Neuronal stem cell (in vitro differentiated cells): Measurements from ENCODE around the gene CPM.

Source experiments
- DNase-seq: peaks from one replicate; pipeline ENCODE4 v3.0.0-alpha.2; 2013; ENCODE audit warnings: low spot score
- H2AFZ ChIP-seq: one replicate; pipeline ENCODE4 v1.6.1; 2013; ENCODE audit warnings: mild to moderate bottlenecking, low read length, inconsistent platforms
- H2AK5ac ChIP-seq: 2 replicates; pipeline ENCODE4 v1.6.1; 2013; ENCODE audit warnings: low read depth, mild to moderate bottlenecking, inconsistent platforms, low read length, moderate library complexity, mixed read lengths
- H2BK120ac ChIP-seq: 2 replicates; pipeline ENCODE4 v1.6.1; 2013; ENCODE audit warnings: low read depth, mild to moderate bottlenecking, inconsistent platforms, low read length, moderate library complexity, mixed read lengths
- H2BK12ac ChIP-seq: one replicate; pipeline ENCODE4 v1.6.1; 2013; ENCODE audit warnings: low read length, inconsistent platforms
- H2BK15ac ChIP-seq: 2 replicates; pipeline ENCODE4 v1.6.1; 2013; ENCODE audit warnings: mild to moderate bottlenecking, low read length, inconsistent platforms, mixed read lengths
- H2BK5ac ChIP-seq: one replicate; pipeline ENCODE4 v1.6.1; 2013; ENCODE audit warnings: inconsistent platforms, mild to moderate bottlenecking, low read length, moderate library complexity
- H3K14ac ChIP-seq: one replicate; pipeline ENCODE4 v1.6.1; 2013; ENCODE audit warnings: low read length, inconsistent platforms
- H3K18ac ChIP-seq: 2 replicates; pipeline ENCODE4 v1.6.1; 2013; ENCODE audit warnings: low read length, inconsistent platforms
- H3K23ac ChIP-seq: 2 replicates; pipeline ENCODE4 v1.6.1; 2013; ENCODE audit warnings: low read depth, mild to moderate bottlenecking, mixed read lengths, low read length, inconsistent platforms; ENCODE audit not compliant: poor library complexity
- H3K27ac ChIP-seq: replicated peaks from 3 replicates; pipeline ENCODE4 v1.5.1; 2013; ENCODE audit warnings: low read length, inconsistent platforms
- H3K27me3 ChIP-seq, 3 experiments: 2 replicates each; pipeline ENCODE4 v1.6.1; 2013; ENCODE audit warnings: low read length in 3 of 3, mild to moderate bottlenecking in 2 of 3, inconsistent platforms in 1 of 3, low read depth in 1 of 3, mixed read lengths in 1 of 3, moderate library complexity in 1 of 3; ENCODE audit not compliant: control insufficient read depth in 3 of 3, insufficient read depth in 3 of 3
- H3K36me3 ChIP-seq, 2 donors: replicated peaks in 1 of 2; 2 replicates each; pipeline ENCODE4 v1.6.1; 2013; ENCODE audit warnings: low read length in 2 of 2; ENCODE audit not compliant: control insufficient read depth in 2 of 2, insufficient read depth in 2 of 2
- H3K4ac ChIP-seq: 2 replicates; pipeline ENCODE4 v1.6.1; 2013; ENCODE audit warnings: inconsistent platforms, mild to moderate bottlenecking, low read length, moderate library complexity
- H3K4me1 ChIP-seq, 2 donors: 1 replicate in 1 of 2; 2 replicates in 1 of 2; pipeline ENCODE4 v1.6.1; 2013; ENCODE audit warnings: low read length in 2 of 2, low read depth in 1 of 2; ENCODE audit not compliant: control insufficient read depth in 2 of 2, insufficient read depth in 1 of 2
- H3K4me2 ChIP-seq: one replicate; pipeline ENCODE4 v1.6.1; 2013; ENCODE audit warnings: mild to moderate bottlenecking, low read length, inconsistent platforms; ENCODE audit not compliant: insufficient read depth, poor library complexity, severe bottlenecking
- H3K4me3 ChIP-seq, 2 donors: 2 replicates each; pipeline ENCODE4 v1.5.1; 2013; ENCODE audit warnings: low read length in 2 of 2, mild to moderate bottlenecking in 2 of 2, inconsistent platforms in 1 of 2, moderate library complexity in 1 of 2
- H3K79me1 ChIP-seq: one replicate; pipeline ENCODE4 v1.6.1; 2013; ENCODE audit warnings: low read depth, mild to moderate bottlenecking, inconsistent platforms, low read length, moderate library complexity
- H3K9ac ChIP-seq: one replicate; pipeline ENCODE4 v1.6.1; 2013; ENCODE audit warnings: mild to moderate bottlenecking, low read depth, low read length, inconsistent platforms; ENCODE audit not compliant: poor library complexity
- H3K9me3 ChIP-seq, 2 donors: replicated peaks in 1 of 2; 2 replicates each; pipeline versions ENCODE3 to v1.6.1; 2013; ENCODE audit warnings: low read length in 2 of 2, mild to moderate bottlenecking in 2 of 2, inconsistent platforms in 1 of 2, low read depth in 1 of 2, mixed read lengths in 1 of 2, moderate library complexity in 1 of 2; ENCODE audit not compliant: control insufficient read depth in 2 of 2, insufficient read depth in 1 of 2
- H4K8ac ChIP-seq: one replicate; pipeline ENCODE4 v1.6.1; 2013; ENCODE audit warnings: low read depth, mild to moderate bottlenecking, inconsistent platforms, low read length, moderate library complexity
- H4K91ac ChIP-seq: one replicate; pipeline ENCODE4 v1.6.1; 2013; ENCODE audit warnings: low read length, low read depth, mild to moderate bottlenecking, inconsistent platforms; ENCODE audit not compliant: poor library complexity
- WGBS, 2 donors: extraction: QIAGEN DNeasy Blood & Tissue Kit; methylation state at CpG; one replicate each; pipeline ENCODE4 v1.1.7; 2013; ENCODE audit warnings: missing lambda C conversion rate in 2 of 2, mixed read lengths in 1 of 2; ENCODE audit not compliant: insufficient read length in 2 of 2, insufficient replicate concordance in 1 of 2; ENCODE audit errors: extremely low coverage in 2 of 2; 5-methylcytosine and 5-hydroxymethylcytosine counted together

The CPM gene

GRCh38 chr12:68899251-68899771 lies 33.7 kb downstream of the CPM start:
- H4K91ac ChIP-seq = no peak overlapping the region
- H3K14ac ChIP-seq = no peak overlapping the region
- DNase-seq = no peak
- H3K27me3 ChIP-seq = peaks cover 0 to 5% (median 0%) of the 10 kb centered on the region in 3 experiments
- no peaks in the 10 kb centered on the region for H3K36me3 ChIP-seq
- H3K9ac ChIP-seq = no peak overlapping the region
- no peak overlapping the region for H3K4ac ChIP-seq
- H3K4me3 ChIP-seq = no peak overlapping the region
- H2BK5ac ChIP-seq = no peak overlapping the region
- no peak overlapping the region for H2BK120ac ChIP-seq
- no peaks in the 10 kb centered on the region for H3K79me1 ChIP-seq
- H3K23ac ChIP-seq = no peak overlapping the region
- no peak overlapping the region for H2AFZ ChIP-seq
- no CpG with 5 or more reads among the region's 4 CpGs for WGBS, 2 donors
- H3K9me3 ChIP-seq = no peaks in the 10 kb centered on the region
- H3K27ac ChIP-seq = no peak overlapping the region
- no peak overlapping the region for H4K8ac ChIP-seq
- no peaks in the 10 kb centered on the region for H3K4me1 ChIP-seq
- H2BK12ac ChIP-seq = no peak overlapping the region
- H2BK15ac ChIP-seq = no peak overlapping the region
- no peak overlapping the region for H2AK5ac ChIP-seq
- H3K4me2 ChIP-seq = no peak overlapping the region
- no peak overlapping the region for H3K18ac ChIP-seq

GRCh38 chr12:68896881-68897540 lies 36.0 kb downstream of the CPM start:
- H2BK120ac ChIP-seq = no peak overlapping the region
- DNase-seq = no peak
- no peak overlapping the region for H3K14ac ChIP-seq
- no peak overlapping the region for H3K4me3 ChIP-seq
- no peak overlapping the region for H3K4ac ChIP-seq
- no CpG with 5 or more reads among the region's 4 CpGs for WGBS, 2 donors
- no peak overlapping the region for H2BK12ac ChIP-seq
- no peak overlapping the region for H3K4me2 ChIP-seq
- H3K4me1 ChIP-seq = no peaks in the 10 kb centered on the region
- no peak overlapping the region for H2BK5ac ChIP-seq
- no peak overlapping the region for H2AK5ac ChIP-seq
- H3K27me3 ChIP-seq = peaks cover 0 to 5% (median 0%) of the 10 kb centered on the region in 3 experiments
- no peak overlapping the region for H2BK15ac ChIP-seq
- H3K9me3 ChIP-seq = no peaks in the 10 kb centered on the region
- H3K9ac ChIP-seq = no peak overlapping the region
- H4K8ac ChIP-seq = no peak overlapping the region
- H3K36me3 ChIP-seq = no peaks in the 10 kb centered on the region
- no peak overlapping the region for H2AFZ ChIP-seq
- H3K23ac ChIP-seq = no peak overlapping the region
- H4K91ac ChIP-seq = no peak overlapping the region
- H3K18ac ChIP-seq = no peak overlapping the region
- H3K79me1 ChIP-seq = no peaks in the 10 kb centered on the region
- H3K27ac ChIP-seq = no peak overlapping the region

DNA sequence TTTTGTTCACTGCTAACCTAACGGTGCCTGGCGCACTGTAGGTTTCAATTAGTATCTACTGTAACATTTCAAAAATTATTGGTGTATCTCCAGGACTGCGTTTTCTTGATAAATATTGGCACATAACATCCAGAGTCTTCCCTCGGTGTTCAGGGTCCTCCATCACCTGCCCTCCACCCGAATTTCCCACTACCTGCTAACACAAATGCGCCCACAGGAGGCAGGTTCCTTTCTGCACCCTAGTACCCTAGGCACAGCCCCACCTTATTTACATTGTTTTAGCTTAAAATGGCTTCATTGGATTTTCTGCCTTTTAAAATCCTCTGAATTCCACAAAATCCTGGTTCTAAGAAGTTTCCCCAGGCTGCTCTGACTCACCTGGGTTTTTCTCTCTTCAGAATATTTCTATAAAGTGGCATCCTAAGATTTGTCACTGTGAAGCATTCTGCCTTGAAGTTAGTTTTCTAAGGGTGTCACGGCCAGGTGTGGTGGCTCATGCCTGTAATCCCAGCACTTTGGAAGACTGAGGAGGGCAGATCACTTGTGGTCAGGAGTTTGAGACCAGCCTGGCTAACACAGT lies 38.6 kb downstream of the CPM start:
- no CpG with 5 or more reads among the region's 7 CpGs for WGBS, 2 donors
- no peak overlapping the region for H3K4me2 ChIP-seq
- no peaks in the 10 kb centered on the region for H3K4me1 ChIP-seq
- H4K8ac ChIP-seq = no peak overlapping the region
- no peak overlapping the region for H3K4ac ChIP-seq
- H3K27ac ChIP-seq = no peak overlapping the region
- H3K9me3 ChIP-seq = no peaks in the 10 kb centered on the region
- no peak overlapping the region for H2AK5ac ChIP-seq
- H3K18ac ChIP-seq = no peak overlapping the region
- H2BK120ac ChIP-seq = no peak overlapping the region
- no peak overlapping the region for H3K4me3 ChIP-seq
- H3K9ac ChIP-seq = no peak overlapping the region
- H4K91ac ChIP-seq = no peak overlapping the region
- no peaks in the 10 kb centered on the region for H3K27me3 ChIP-seq
- no peak overlapping the region for H2BK12ac ChIP-seq
- H3K79me1 ChIP-seq = no peaks in the 10 kb centered on the region
- H2BK5ac ChIP-seq = no peak overlapping the region
- no peak overlapping the region for H3K23ac ChIP-seq
- no peak for DNase-seq
- no peak overlapping the region for H2BK15ac ChIP-seq
- no peaks in the 10 kb centered on the region for H3K36me3 ChIP-seq
- H2AFZ ChIP-seq = no peak overlapping the region
- H3K14ac ChIP-seq = no peak overlapping the region

- H3K9me3 ChIP-seq = no peaks in the 10 kb centered on the region
- DNase-seq = no peak
- no peaks in the 10 kb centered on the region for H3K4me1 ChIP-seq
- peak overlapping the region in 1 of 2 donors; percentile 35 for H3K4me3 ChIP-seq
- H3K4ac ChIP-seq = no peak overlapping the region
- no peak overlapping the region for H2BK120ac ChIP-seq
- no peak overlapping the region for H3K18ac ChIP-seq
- no peak overlapping the region for H4K91ac ChIP-seq
- peak overlapping the region; percentile 28 for H2AK5ac ChIP-seq
- WGBS, 2 donors = no CpG with 5 or more reads among the region's 3 CpGs
- H3K23ac ChIP-seq = no peak overlapping the region
- H2AFZ ChIP-seq = no peak overlapping the region
- no peak overlapping the region for H4K8ac ChIP-seq
- H3K14ac ChIP-seq = peak overlapping the region; percentile 21
- peaks cover 0 to under 1% (median 0%) of the 10 kb centered on the region in 3 experiments for H3K27me3 ChIP-seq
- no peak overlapping the region for H3K9ac ChIP-seq
- H2BK5ac ChIP-seq = no peak overlapping the region
- no peaks in the 10 kb centered on the region for H3K79me1 ChIP-seq
- no peak overlapping the region for H3K4me2 ChIP-seq
- H3K27ac ChIP-seq = no peak overlapping the region
- H3K36me3 ChIP-seq = no peaks in the 10 kb centered on the region
- H2BK15ac ChIP-seq = no peak overlapping the region
- no peak overlapping the region for H2BK12ac ChIP-seq
These were observed 39.2 kb downstream of the CPM start for GRCh38 chr12:68893741-68894140.
